Fibroblast of the conjunctiva (primary cell): ENCODE data around the gene FRMD4A.
A peak's percentile ranks its signal among the peaks of the same experiment; 100 is the strongest.
"Not testable (repeated sequence)": the region's sequence is repeated elsewhere in the genome, so short reads cannot be mapped to it uniquely, and the experiment has no call there.

ENCODE experiments used
- DNase-seq: peaks from one replicate; pipeline ENCODE4 v3.0.0-alpha.2; 2010; ENCODE audit warnings: low read depth

FRMD4A gene

GRCh38 chr10:13848520-13849445, 481.9 kb downstream of the FRMD4A start:
- DNase-seq = no peak

DNA sequence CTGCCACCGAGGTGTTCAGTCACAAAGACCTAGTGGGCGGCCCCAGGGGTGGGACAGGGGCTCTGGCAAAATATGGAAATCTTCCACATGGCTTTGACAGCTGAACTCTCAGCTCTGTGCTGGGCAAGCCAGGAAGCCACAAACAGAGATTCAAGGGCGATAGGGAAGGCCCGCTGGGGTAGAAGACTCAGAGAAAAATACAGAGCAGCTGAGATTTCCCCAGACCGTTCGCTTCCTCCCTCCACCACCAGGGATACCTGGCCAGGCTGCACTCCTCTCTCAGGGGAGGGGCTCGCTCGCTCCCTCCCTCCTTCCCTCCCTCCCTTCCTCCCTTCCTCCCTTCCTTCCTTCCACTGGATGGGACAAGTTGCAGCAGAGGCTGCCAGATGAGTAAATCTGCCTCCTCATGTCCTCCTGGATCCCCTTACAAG, 483.5 kb downstream of the FRMD4A start:
- no peak for DNase-seq

DNA sequence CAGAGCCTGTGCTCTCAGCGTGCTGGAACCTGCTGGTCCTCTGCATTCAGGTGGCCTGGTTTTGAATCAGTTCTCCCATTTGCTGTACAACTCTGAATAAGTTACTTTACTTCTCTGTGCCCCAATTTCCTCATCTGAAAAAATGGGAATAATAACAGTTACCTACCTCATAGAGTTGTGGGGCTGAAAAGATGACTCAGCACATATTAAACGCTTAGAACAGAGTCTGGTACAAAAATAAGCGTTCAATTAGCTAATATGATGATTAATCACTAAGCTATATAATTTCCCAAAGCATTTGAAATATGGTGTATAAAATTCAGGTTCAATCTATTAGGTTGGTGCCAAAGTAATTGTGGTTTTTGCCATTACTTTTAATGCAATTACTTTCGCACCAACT, 484.8 kb downstream of the FRMD4A start:
- DNase-seq = no peak

- DNase-seq = no peak
These were observed 486.1 kb downstream of the FRMD4A start for GRCh38 chr10:13844651-13845050.

- no peak for DNase-seq
These were observed 488.6 kb downstream of the FRMD4A start for GRCh38 chr10:13842117-13842516.

DNA sequence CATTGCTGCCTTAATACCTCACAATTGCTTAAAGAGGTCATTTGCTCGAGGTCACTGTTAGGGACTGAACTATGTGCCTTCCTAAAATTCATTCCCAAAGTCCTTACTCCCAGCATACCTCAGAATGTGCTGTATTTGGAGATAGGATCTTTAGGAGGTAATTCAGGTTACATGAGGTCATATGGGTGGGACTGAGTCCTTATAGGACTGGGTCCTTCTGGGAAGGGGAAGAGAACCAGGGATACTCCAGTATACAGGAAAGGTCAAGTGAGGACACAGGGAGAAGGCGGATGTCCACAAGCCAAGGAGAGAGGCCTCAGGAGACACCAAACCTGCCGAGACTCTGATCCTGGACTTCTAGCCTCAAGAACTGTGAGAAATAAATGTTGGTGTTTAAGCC, 490.7 kb downstream of the FRMD4A start:
- no peak for DNase-seq

GRCh38 chr10:13839430-13839990, 491.2 kb downstream of the FRMD4A start:
- peak; percentile 43 for DNase-seq

DNA sequence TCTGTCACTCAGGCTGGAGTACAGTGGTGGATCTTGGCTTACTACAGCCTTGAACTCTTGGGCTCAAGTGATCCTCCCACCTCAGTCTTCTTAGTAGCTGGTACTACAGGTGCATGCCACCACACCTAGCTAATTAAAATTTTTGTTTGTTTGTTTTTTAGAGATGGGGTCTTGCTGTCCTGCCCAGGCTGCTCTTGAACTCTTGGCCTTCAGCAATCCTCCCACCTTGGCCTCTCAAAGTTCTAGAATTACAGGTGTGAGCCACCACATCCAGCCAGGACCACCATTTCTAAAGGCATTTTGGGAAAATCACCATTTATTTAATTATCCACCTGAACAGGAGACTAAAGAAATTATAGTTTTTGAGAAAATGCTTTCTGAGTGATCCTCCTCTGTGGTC, 491.7 kb downstream of the FRMD4A start:
- DNase-seq = no peak

- no peak for DNase-seq
These were observed 492.8 kb downstream of the FRMD4A start for GRCh38 chr10:13837966-13838365.

DNA sequence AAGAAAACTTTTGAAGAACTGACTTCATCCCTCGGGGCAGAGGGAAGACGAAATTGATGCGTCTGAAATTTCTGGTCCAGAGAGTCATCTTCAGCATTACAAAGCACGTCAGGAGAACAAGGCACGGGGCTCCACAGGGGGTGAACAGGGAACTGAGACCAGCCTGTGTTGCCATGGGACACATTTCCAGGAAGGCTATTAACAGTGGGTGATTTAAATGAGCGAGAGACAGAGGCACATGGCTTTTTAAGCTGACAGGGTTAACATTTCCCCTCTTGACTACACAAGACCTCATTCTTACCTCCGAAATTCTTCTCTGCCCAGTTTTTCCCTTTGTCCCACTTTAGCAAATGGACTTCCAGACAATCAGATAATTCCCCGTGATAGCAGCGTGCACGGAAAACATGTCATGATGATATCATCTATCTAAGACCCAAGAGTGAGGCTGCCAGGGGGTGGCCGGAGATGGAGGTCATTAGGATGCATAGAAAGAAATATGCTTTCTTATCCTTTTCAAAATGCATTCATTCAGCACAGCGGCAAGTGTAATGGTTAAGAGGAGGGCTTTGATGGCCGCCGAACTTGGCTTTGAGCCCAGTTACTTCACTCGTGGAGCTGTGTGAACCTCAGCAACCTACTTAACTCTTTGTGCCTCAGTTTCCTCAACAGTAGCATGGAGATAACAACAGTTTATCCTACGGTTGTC, 496.0 kb downstream of the FRMD4A start:
- DNase-seq = no peak

DNA sequence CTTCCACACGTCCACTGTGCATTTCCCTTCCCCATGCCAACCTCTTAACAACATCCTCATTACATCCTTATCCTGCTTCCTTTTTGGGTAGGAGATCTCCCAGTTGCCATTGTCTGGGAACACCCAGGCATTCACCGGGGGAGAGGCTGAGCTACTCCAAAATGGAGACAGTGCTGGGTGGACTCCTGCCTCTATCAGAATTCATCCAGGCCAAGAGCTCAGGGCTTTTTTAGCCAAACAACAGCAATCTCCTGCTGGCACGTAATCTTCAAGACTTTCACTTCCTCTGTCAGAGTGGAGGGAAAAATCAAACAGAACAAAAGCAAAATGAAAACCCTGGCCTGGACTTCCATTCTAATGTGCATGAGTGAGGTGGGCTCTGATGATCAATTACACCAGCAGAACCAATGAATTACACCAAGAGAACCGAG, 499.0 kb downstream of the FRMD4A start:
- no peak for DNase-seq

DNA sequence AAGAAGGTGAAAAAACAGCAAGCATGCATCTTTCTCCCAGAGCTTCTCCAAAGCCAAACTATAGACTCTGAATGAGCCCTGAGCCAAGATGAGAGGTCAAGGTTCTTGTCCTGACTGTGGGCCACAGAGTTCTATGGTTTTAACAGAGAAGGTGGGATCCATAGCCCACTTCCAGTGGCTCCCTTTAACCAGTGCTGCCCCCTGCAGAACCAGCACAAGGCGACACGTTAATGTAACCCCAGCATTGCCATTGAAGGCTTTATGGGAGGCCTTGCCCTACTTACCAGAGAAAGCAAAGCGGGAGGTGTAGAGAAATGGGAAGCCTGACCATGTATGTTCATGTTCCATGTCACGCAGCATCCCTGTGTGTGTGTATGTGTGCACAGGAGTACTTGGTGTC, 500.3 kb downstream of the FRMD4A start:
- DNase-seq = no peak

DNA sequence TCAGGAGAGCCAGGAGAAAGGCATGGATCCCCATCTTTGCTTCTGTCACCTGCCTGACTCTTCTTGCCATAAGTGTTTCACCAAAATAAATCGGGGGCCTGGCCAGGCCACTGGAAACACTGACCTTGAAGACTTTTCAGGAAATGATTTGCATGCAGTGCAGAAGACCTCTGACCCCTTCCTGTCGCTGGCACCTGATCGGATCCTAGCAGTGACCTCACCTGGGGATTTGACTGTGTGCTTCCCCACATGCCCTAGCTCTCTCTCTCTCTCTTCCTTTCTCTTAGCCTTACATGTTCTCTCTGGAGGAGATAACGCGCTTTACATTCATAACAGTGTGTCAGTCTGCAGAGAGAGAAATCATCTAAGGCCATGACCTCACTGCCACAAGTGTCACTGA, 500.9 kb downstream of the FRMD4A start:
- no peak for DNase-seq

GRCh38 chr10:13828284-13828683, 502.4 kb downstream of the FRMD4A start:
- not testable (repeated sequence) for DNase-seq

- DNase-seq = no peak
These were observed 503.5 kb downstream of the FRMD4A start for GRCh38 chr10:13827076-13827797.

GRCh38 chr10:13823709-13824405, 506.9 kb downstream of the FRMD4A start:
- no peak for DNase-seq

- no peak for DNase-seq
These were observed 507.5 kb downstream of the FRMD4A start for GRCh38 chr10:13823096-13823708.

GRCh38 chr10:13822490-13822889, 508.2 kb downstream of the FRMD4A start:
- DNase-seq = no peak

DNA sequence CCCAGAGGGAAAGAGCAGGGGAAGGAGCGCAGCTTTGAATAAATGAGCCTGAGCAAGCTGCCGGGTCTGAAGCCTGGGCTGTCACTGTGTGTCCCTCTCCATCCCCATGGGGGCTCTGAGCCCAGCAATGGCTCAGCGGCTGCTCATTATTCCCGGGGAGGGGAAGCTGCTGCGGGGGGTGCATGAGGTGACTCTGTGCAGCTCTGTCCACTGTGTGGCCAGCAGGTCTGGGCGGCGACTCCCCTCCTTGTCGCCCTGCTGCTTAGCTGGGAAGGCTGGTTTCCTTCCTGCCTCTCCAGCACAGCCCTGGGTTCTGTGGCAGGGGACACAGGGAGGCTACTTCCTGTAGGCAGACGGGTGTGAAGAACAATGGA, 509.8 kb downstream of the FRMD4A start:
- DNase-seq = no peak

DNA sequence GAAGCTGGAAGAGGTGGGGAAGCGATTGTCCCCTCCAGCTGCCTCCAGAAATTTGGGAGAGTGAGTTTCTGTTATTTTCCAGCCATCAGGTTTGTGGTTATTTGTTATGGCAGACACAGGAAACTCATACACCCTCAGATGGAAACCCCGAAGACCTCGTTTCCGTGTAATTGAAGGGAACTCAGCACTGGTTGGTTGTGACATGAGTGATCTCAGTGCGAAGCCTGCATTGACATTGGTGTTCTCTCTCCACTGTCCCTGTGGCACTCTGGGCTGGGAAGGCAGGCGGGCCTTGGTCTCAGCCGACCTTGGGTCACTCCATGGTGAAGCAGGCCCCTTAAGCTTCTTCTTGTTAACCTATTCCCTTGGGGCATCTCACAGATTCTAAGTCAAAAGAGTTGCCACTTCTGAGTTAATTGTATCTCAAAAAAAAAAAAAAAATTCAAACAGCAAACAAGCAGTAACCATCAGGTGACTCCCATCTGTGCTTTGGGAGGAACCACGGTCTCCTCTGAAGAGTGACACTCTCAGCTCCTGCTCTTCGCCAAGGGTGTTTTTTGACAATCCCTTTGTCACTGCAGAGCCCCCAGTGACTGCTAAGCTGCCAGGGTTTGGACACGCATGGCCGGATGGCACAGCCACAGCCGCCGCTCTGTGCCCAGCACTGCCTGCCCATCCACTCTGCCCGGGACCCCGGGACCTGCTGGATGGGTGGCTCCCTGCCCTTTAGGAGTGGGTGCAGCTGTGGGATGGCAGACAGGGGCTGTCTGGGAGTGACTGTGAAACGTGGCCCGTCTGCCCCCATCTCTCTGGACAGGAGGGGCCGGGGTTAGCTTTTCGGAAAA, 510.4 kb downstream of the FRMD4A start:
- no peak for DNase-seq
